Subcutaneous adipose tissue (tissue), 4 donors: ENCODE measurements around the gene XRCC1. TPM values are rescaled to one million over a fixed set of nuclear protein-coding genes. Genes with fewer than 3 reads are reported as not detected.

Experiments used
- CTCF ChIP-seq: fragments of 450-650 bp; IDR thresholded peaks from one replicate; pipeline ENCODE4 v1.5.1; 2016; ENCODE audit warnings: low read depth, mild to moderate bottlenecking, control low read depth, antibody characterized with exemption, moderate library complexity
- total RNA-seq, 4 donors: library from RNA; depleted of rRNA; stranded (reverse); fragments of >200 nt; gene quantifications; one replicate each; pipeline ENCODE4 v1.1.0, GENCODE V29; 2016

The XRCC1 gene
- total RNA-seq, 4 donors from 2014 or later = 10.6 to 24.1 (median 19.2) TPM

GRCh38 chr19:43525836-43526771 is 49.2 kb downstream of the XRCC1 start:
- no peak for TF ChIP-seq CTCF

GRCh38 chr19:43524922-43525835 is 50.1 kb downstream of the XRCC1 start:
- TF ChIP-seq CTCF = no peak

- no peak for TF ChIP-seq CTCF
Measured at GRCh38 chr19:43522929-43523328, 52.4 kb downstream of the XRCC1 start.

- no peak for TF ChIP-seq CTCF
Measured at GRCh38 chr19:43519436-43520088, 55.8 kb downstream of the XRCC1 start.

GRCh38 chr19:43518051-43518450 is 57.3 kb downstream of the XRCC1 start:
- TF ChIP-seq CTCF = no peak

GRCh38 chr19:43511324-43511723 is 64.0 kb downstream of the XRCC1 start:
- TF ChIP-seq CTCF = no peak
